RKO (cell line): ENCODE data around the gene ZNF770.
A peak's percentile ranks its signal among the peaks of the same experiment; 100 is the strongest.

Experiments
- DNase-seq: peaks from one replicate; pipeline ENCODE4 v3.0.0-alpha.2; 2016; ENCODE audit warnings: low spot score

ZNF770 gene, protein sequence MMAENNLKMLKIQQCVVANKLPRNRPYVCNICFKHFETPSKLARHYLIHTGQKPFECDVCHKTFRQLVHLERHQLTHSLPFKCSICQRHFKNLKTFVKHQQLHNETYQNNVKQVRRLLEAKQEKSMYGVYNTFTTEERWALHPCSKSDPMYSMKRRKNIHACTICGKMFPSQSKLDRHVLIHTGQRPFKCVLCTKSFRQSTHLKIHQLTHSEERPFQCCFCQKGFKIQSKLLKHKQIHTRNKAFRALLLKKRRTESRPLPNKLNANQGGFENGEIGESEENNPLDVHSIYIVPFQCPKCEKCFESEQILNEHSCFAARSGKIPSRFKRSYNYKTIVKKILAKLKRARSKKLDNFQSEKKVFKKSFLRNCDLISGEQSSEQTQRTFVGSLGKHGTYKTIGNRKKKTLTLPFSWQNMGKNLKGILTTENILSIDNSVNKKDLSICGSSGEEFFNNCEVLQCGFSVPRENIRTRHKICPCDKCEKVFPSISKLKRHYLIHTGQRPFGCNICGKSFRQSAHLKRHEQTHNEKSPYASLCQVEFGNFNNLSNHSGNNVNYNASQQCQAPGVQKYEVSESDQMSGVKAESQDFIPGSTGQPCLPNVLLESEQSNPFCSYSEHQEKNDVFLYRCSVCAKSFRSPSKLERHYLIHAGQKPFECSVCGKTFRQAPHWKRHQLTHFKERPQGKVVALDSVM

DNA sequence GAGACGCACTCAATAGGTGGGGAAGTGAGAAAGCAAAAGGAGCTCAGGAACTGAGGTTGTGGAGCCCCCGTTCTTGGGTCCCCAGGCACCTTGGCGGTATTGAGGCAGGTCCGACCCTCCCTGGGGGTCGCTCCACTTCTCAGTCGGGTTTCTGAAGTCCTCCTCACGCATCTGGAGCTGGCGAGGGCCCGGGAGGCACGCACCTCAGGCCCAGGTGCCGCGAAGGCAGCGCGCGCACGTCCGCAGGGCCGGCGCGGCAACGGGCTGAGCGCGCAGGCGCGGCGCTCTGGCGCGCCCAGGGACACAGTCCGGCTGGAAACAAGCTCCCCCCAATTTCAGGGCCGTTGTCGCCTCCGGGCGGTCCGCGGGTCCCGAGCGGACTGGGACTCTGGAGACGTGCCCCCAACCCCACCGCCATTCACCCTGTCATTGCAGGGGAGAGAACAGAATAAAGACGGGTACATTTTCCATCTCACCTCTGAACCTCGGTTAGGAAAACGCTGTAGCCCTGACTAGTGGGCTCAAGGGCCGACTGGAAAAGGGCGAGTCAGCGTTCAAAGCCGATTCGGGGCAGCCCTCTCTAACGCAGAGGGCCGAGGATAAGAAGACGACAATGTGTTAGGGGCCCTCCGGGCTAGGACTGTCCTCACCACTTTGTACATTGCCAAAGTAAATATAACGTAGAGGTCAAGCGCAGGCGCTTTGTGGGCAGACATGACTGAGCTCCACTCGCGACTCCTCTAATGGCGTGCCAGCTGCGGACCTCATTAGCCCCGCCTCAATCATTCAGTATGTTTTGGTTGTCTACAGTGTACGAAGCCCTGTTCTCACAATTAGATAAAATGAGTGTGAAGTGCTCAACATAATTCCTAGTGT, at the start of gene ZNF770:
TSS of gene ZNF770 (minus strand) at position 261 of the 876 bp plus-strand sequence. CDS start 4,853 bp downstream, outside the sequence.
- peak; percentile 75 for DNase-seq

DNA sequence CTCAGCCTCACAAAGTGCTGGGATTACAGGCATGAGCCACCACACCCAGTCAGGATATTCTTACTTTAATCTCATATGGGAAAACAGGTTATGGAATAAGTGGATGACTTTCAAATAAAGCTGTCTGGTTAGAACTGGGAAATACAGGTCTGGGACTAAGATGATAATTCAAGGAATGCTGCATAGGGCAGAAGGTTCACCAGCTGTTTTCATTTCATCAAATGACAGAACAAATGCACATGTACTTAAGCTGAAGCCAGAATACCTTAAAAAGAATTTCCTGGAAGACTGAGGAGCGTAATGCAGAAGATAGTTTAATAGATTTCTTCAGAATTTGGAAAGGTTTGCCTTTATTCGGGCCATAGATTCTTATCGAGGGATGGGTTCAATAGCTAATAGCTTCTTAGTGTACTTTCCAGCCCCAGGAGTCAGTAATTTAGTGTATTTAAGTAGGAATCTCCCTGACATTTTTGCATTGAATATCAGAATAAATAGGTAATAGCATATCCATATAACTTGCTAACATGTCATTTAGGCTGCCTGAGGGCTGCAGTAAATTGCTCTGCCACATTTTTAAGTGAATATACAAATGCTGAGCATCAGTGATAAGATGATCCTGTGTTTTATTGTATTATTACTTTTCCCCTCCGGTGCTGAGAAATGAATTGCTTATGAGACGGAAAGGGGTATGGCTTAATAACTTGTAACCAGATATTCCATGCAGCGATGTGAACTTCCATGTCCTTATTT, 40.3 kb upstream of the ZNF770 start:
- DNase-seq, result no peak

DNA sequence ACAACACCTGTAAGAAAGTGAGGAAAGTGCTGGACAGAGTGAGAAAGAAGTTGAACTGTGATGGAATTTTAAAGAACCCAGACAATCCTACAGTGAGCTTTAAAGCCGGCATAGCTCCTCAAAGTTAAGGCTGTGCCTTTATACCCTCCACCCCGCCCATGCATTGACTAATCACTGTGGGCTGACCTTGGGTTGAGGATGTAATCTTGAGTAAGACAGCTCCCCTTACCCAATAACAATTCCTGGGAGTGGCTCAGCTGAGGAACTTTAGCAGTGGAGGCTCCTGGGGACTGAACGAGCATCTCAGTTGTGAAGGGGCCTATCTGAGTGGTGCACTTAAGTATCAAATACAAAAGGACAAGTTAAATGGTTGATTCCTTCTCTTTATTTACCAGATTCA, 35.7 kb upstream of the ZNF770 start:
- DNase-seq, result no peak

DNA sequence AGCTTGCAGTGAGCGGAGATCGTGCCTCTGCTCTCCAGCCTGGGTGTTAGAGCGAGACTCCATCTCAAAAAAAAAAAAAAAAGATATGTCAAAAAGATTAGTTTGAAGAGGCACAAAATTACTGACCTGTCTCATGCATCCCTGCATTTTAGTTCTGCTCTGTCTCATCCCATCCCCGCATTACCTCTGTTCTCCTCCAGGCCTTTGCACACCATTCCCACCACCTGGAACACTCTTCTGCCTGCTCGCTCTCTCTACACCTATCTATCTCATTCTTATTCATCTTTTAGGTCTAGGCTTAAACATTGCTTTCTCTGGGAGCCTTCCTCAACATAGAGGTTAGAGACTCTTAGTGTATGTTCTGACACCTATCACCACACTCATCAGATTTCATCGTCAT, 32.9 kb upstream of the ZNF770 start:
- DNase-seq, result no peak

DNA sequence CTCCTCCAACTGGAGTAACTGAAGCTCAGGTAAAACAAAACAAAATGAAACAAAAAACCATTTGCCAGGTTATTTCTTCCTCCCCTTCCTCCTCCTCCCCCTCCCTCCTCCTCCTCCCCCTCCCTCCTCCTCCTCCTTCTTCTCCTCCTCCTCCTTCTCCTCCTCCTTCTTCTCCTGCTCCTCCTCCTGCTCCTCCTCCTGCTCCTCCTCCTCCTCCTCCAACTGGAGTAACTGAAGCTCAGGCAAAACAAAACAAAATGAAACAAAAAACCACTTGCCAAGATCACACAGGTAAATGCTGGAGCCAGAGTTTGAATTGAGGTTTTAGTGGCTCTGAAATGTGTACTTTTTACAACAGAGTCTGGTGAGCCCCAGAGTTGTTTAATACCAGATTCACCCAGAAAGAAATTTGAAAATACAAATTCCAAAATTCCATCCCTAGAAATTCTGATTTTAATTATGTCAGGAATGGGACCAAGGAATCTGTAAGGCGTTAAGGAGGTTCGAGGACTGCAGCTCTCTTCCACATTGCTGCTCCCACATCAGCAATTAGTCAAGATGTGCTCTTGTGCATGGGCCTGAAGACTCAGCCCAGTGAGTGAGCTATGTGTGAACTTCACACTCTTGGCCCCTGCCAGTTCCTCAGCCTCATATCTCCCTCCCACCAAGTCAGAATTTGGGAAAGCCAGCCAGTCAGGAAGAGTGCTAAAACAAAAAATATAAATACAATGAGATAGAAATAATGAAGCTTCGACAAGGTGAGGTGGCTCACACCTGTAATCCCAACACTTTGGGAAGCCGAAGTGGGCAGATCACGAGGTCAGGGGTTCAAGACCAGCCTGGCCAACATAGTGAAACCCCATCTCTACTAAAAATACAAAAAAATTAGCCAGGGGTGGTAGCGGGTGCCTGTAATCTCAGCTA, 31.6 kb upstream of the ZNF770 start:
- DNase-seq, result no peak

DNA sequence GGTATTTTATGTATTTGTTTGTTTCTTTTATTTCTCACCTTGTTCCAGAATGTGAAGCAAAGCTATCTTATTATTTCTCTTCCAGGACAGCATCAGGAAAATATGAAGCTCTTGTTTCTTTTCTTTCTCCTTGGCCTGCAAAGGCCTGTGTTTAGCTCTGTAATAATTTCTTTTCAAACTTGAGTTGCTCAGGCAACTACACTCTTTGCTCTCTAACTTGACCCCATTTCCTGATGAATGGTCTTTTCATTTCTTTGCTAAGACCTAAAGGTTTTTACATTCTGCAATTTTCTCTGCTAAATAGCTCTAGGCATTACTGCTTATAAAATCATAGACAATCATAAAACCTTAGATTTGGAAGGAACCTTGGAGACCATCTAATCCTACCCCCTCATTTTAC, 26.2 kb upstream of the ZNF770 start:
- no peak for DNase-seq

DNA sequence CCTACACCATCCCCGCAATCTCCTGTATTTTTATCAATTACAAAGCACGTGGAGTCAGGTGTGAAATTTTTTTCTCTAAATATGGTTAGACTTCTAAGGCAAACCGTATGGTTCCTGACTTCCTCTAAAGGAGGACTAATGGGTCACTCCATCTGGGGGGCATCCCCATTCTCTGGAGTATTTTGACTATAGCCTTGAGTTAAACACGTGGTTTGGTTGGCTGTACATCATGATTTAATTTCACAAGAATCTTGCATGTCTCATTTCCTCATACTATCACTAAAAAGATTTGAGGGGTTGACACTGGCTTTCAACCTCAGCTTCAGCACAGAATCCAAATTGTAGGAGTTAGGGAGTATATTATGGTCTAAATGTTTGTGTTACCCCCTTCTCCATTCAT, 25.3 kb upstream of the ZNF770 start:
- DNase-seq, result no peak

DNA sequence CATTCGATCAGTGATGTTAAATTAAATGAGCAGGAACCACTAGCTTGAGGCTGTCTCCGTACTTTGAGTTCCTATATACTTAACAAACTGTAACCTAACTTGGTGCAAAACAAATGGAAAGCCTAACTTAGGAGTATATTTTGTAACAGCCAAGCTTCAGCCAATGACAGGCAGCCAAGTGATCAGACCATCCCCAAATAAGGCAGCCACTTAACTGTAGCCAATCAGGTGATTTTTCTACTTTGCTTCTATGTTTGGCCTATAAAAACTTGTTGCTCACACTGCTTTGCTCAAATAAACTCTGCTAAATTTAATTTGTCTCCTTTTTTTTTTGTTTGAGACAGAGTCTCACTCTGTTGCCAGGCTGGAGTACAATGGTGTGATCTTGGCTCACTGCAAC, 19.3 kb upstream of the ZNF770 start:
- DNase-seq, result no peak

DNA sequence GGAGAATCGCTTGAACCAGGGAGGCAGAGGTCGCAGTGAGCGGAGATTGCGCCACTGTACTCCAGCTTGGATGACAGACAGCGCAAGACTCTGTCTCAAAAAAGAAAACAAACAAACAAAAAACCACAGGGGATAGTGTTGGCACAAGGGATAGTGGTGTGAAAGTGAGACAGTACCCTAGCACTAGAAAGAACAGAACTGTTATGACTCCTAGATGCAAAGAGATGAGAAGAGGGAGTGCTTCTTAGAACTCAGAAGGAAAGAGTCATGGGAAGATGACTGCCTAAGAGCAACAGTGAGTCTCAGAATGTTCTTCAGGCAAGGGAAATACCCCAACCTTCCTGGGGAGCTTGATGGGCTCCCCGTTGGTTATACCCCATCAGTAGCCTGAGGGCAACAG, 17.8 kb upstream of the ZNF770 start:
- DNase-seq, result no peak

DNA sequence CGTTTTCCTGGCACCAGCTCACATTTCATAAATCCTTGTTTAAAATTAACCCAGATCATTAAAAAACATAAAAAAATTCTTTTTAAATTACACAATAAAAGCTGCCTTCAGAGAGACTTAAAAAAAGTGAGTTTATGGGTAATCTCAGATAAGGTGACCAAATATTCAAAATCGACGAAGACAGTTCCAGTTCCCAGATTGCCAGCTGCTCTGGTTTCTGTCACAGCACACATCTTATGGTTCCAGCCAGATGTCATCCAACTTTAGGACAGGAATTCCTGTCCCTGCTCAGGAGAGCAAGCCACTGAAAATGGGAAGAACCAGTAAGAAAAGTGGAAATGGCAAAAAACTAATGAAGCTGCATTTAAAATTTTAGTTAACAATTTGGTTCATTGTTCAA, 15.8 kb upstream of the ZNF770 start:
- no peak for DNase-seq

DNA sequence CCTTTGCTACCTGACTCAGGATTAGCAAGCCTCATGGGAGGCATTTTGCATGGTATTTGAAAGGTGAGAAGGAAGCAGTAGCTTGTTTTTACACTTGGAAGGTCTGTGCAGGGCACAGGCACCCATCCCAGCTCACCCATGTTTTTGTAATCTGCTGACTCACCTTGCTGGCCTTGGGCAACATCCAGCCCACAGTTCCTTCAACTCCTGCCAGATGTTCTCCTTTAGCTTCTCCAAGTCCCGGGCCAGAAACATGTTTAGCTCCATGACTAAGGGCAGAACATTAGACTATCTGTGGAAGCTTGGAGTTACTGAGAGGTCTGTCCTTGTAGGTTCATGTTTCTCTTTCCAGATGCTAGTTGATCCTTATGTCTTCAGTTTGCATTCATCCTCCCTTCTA, 12.4 kb upstream of the ZNF770 start:
- DNase-seq, result peak; percentile 27

DNA sequence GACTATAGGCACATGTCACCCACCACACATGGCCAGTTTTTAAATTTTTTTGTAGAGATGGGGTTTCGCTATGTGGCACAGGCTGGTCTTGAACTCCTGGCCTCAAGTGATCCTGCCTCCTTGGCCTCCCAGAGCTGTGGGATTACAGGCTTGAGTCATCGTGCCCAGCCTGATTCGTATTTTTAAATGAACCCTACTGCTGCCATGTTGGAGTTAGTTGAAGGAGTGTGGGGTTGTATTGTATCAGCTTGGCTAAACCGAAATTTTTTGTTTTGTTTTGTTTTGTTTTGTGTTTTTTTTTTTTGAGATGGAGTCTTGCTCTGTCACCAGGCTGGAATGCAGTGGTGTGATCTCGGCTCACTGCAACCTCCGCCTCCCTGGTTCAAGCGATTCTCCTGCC, 11.8 kb upstream of the ZNF770 start:
- no peak for DNase-seq

DNA sequence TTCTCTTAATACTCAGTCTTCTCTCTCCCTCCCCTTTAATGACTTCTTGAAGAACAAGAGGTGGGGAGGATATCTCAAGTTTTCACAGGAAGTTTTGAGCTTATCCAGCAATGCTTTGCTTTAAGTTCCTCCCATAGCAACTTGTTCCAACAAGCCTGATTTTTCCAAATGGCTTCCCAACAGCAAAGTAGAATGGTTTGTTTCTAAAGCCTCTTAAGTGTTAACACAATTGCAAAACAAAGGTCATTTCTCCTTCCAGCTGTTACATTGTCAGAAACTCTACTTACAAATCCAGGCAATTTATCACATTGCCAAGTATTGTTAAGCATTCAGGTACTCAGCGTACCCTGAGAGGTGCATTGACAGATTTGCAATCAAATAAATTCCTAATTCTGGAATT, 6.8 kb upstream of the ZNF770 start:
- no peak for DNase-seq

DNA sequence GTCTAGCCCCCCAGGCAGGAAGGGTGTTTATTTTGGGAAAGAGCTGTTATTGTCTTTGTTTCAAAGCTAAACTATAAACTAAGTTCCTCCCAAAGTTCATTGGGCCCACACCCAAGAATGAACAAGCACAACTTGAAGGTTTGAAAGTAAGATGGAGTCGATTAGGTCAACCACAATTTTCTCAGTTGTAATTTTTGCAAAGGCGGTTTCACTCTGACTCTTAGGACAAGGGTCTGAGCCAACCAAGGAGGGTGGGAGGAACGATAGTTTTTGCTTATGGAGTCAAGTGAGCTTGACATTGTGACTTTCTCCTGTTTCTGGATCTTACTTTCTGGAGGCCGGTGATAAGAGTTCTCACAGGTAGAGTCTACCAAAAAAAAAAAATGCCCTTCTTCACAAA, 5.8 kb upstream of the ZNF770 start:
- DNase-seq, result no peak

DNA sequence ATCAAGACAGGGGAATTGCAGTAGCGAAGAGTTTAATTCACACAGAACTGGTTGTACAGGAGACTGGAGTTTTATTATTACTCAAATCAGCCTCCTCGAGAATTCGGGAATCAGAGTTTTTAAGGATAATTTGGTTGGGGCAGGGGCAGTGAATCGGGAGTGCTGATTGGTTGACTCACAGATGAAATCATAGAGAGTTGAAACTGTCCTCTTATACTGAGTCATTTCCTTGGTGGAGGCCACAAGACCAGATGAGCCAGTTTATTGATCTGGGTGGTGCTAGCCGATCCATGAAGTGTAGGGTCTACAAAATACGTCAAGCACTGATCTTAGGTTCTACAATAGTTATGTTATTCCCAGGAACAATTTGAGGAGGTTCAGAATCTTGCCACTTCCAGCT, 5.3 kb upstream of the ZNF770 start:
- peak; percentile 44 for DNase-seq

DNA sequence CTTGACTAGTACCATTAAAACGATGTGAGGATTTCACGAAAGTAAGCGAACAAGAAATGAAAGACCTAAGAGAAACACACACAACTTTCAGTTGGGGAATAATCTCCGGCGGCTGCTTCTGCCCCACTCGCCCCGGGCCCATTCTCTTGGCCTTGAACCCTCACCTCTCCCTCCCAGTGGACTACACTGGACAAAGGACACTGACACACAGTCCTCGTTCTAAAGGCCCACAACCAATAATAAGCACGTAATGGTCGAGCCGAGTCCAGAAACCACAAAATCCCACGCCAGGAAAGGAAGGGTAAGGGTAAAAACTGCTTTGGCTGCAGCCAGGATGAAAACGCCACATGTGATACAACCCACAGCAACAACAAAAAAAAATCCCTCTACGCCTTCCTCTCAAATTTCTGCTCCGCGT, 469 bp downstream of the ZNF770 start:
- no peak for DNase-seq

DNA sequence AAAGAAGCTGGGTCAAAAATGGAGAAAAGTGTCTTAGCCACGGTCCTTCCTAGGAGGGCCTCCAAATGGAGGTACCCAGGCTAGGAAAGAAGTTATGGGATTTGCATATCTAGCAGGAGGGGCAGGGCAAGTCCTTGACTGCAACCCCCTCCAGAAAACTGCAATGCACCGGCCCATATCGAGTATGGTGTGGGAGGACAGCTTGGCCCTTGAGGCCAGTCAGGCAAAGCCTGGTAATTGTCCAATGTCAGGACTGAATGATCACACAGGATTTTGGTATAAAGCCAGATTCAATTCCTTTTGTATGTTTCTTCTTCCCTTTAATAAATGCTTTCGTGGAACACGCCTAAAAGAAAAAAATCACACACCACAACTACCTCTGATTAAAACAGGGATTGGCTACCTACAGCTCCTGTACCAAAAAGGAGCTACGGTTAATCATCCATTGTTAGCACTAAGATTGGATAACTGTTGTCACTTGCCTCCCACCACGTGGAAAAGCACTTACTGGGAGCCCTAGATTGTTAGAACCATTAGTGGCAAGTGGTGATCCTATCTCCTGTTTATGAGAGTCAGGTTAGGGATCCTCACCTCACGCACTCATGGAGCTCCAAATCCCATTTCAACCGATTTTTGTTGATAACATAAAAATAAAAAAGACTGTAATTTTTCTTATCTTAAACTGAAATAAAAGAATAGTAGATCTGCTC, 1.2 kb downstream of the ZNF770 start:
- DNase-seq, result peak; percentile 60

DNA sequence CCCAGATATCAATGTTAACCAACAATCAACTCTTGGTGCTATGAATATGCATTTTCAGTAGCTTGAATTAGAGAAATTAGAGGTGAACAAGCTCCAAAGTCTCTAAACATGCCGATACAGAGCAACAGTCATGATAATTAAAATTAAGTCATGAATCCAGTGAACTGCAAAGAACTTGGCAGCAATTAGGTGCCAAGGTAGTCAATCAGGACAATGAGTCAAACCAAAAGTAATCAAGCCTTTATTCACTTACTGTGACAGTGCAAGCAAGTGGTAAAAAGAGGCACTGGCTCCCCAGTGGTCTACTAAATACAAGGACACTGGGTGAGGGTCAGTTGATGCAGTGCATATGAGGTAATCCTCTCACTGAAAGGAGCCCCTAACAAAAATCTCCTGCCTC, 1.8 kb downstream of the ZNF770 start:
- DNase-seq, result peak; percentile 58

DNA sequence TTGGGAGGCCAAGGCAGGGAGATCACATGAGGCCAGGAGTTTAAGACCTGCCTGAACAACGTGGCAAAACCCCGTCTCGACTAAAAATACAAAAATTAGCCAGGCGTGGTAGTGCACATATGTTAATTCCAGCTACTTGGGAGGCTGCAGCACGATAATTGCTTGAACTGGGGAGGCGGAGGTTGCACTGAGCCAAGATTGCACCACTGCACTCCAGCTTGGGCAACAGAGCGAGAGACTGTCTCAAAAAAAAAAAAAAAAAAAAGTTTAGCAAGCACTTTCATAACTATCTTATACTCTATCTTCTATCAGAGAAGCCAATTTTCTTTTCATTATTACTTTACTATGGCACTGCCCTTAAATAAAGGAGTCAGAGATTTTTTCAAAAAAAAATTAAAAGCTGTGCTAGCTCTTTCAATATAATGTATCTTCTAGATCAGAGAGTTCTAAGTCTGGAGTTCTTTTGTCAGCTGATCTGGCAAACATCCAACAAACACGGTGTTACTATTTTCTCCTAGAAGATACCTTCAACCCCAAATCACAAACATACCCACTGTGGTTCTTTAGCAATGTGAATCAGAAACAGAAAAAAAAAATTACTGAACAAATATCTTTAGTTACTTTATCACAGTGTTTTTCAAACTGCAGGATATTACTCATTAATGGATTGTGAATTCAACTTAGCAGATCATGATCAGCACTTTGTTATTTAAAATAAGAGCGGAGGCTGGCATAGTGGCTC, 3.0 kb downstream of the ZNF770 start:
- DNase-seq, result no peak
